Vagina (tissue), 2 donors: ENCODE results near the gene SECTM1.

ENCODE experiments used
- POLR2A ChIP-seq, 2 donors: fragments of 450-650 bp; IDR thresholded peaks; one replicate each; pipeline ENCODE4 v1.6.1; 2017; ENCODE audit warnings: antibody characterized with exemption in 2 of 2, mild to moderate bottlenecking in 2 of 2, moderate library complexity in 2 of 2
- TF ChIP-seq, protein P1 (sequence below), 3 experiments: fragments of 450-650 bp in 2 of 3; fragments of 200-600 bp in 1 of 3; sonication (generic) in 1 of 3; IDR thresholded peaks; one replicate each; pipeline ENCODE4 v1.5.1; 2017 to 2019; ENCODE audit warnings: antibody characterized with exemption in 3 of 3, mild to moderate bottlenecking in 2 of 3, moderate library complexity in 2 of 3

DNA sequence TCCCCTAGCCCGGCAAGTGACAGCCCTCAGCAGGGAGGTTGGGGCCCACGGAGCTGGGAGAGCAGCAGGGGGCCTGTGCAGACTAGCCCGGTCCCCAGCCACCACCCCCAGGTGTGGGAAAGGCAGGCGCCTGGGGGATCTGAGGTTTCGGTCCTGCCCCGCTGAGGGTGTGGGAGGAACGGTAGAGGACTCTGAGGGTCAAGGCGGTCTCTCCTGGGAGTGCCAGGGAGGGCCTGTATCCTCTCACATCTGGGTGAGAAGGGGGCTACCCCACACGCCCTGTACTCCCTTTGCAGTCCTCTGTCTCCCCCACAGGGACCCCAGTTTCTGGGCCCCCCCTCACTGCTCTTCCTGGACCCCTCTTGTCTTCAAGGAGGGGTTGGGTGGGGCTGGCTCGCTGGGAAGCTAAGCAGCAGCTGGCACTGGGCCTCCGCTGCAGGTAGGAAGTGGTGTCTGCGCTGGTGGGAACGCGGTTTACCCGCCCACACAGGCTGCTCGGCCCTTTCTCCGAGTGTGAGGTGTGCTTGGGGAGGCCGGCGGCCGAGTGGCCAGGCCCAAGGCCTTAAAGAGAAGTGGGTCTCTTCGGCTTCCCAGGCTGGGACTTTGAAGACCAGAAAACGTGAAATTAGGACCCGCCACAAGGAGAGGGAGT lies 31.5 kb downstream of the SECTM1 start:
- TF ChIP-seq, protein P1, sequence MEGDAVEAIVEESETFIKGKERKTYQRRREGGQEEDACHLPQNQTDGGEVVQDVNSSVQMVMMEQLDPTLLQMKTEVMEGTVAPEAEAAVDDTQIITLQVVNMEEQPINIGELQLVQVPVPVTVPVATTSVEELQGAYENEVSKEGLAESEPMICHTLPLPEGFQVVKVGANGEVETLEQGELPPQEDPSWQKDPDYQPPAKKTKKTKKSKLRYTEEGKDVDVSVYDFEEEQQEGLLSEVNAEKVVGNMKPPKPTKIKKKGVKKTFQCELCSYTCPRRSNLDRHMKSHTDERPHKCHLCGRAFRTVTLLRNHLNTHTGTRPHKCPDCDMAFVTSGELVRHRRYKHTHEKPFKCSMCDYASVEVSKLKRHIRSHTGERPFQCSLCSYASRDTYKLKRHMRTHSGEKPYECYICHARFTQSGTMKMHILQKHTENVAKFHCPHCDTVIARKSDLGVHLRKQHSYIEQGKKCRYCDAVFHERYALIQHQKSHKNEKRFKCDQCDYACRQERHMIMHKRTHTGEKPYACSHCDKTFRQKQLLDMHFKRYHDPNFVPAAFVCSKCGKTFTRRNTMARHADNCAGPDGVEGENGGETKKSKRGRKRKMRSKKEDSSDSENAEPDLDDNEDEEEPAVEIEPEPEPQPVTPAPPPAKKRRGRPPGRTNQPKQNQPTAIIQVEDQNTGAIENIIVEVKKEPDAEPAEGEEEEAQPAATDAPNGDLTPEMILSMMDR (IDR thresholded peaks at IDR 0.05) = no peak
- TF ChIP-seq POLR2A (IDR thresholded peaks at IDR 0.05) = no peak
